Measurements from ENCODE around the gene UCMA.

- TF ChIP-seq, protein P1, sequence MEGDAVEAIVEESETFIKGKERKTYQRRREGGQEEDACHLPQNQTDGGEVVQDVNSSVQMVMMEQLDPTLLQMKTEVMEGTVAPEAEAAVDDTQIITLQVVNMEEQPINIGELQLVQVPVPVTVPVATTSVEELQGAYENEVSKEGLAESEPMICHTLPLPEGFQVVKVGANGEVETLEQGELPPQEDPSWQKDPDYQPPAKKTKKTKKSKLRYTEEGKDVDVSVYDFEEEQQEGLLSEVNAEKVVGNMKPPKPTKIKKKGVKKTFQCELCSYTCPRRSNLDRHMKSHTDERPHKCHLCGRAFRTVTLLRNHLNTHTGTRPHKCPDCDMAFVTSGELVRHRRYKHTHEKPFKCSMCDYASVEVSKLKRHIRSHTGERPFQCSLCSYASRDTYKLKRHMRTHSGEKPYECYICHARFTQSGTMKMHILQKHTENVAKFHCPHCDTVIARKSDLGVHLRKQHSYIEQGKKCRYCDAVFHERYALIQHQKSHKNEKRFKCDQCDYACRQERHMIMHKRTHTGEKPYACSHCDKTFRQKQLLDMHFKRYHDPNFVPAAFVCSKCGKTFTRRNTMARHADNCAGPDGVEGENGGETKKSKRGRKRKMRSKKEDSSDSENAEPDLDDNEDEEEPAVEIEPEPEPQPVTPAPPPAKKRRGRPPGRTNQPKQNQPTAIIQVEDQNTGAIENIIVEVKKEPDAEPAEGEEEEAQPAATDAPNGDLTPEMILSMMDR (IDR thresholded peaks at IDR 0.05) = no peak
- TF ChIP-seq POLR2A (IDR thresholded peaks at IDR 0.05) = no peak
Measured at GRCh38 chr10:13247246-13247645, 13.1 kb upstream of the UCMA start.
